BLaER1 treated with 17β-estradiol and CSF1 and Interleukin-3, amounts not matched to agents 10 nM and 100 nM (cell line): ENCODE results near the gene PPP4R3B.

Experiments
- H3K27ac ChIP-seq, 11 experiments: shearing (Covaris generic); formaldehyde crosslinking; 2 replicates each; pipeline ENCODE4 v1.8.1; 2022
- H3K27me3 ChIP-seq, 11 experiments: shearing (Covaris generic); formaldehyde crosslinking; 2 replicates each; pipeline ENCODE4 v1.8.1; 2022
- H3K36me3 ChIP-seq, 11 experiments: shearing (Covaris generic); formaldehyde crosslinking; 2 replicates each; pipeline ENCODE4 v1.8.1; 2022
- H3K4me1 ChIP-seq, 10 experiments: shearing (Covaris generic); formaldehyde crosslinking; 2 replicates each; pipeline ENCODE4 v1.8.1; 2022
- H3K4me2 ChIP-seq, 11 experiments: shearing (Covaris generic); formaldehyde crosslinking; 2 replicates each; pipeline ENCODE4 v1.8.1; 2022
- H3K4me3 ChIP-seq, 10 experiments: shearing (Covaris generic); formaldehyde crosslinking; 2 replicates each; pipeline ENCODE4 v1.8.1; 2022
- H3K9ac ChIP-seq, 11 experiments: shearing (Covaris generic); formaldehyde crosslinking; 2 replicates each; pipeline ENCODE4 v1.8.1; 2022
- H3K9me3 ChIP-seq, 11 experiments: shearing (Covaris generic); formaldehyde crosslinking; replicated peaks in 1 of 11; 2 replicates each; pipeline ENCODE4 v1.8.1; 2022
- H4K20me1 ChIP-seq, 11 experiments: shearing (Covaris generic); formaldehyde crosslinking; 2 replicates each; pipeline ENCODE4 v1.8.1; 2022
- Cebpa-rat ChIP-seq, 11 experiments: shearing (Covaris generic); IDR thresholded peaks; 2 replicates each; pipeline ENCODE4 v1.8.1; 2022

Gene PPP4R3B

DNA sequence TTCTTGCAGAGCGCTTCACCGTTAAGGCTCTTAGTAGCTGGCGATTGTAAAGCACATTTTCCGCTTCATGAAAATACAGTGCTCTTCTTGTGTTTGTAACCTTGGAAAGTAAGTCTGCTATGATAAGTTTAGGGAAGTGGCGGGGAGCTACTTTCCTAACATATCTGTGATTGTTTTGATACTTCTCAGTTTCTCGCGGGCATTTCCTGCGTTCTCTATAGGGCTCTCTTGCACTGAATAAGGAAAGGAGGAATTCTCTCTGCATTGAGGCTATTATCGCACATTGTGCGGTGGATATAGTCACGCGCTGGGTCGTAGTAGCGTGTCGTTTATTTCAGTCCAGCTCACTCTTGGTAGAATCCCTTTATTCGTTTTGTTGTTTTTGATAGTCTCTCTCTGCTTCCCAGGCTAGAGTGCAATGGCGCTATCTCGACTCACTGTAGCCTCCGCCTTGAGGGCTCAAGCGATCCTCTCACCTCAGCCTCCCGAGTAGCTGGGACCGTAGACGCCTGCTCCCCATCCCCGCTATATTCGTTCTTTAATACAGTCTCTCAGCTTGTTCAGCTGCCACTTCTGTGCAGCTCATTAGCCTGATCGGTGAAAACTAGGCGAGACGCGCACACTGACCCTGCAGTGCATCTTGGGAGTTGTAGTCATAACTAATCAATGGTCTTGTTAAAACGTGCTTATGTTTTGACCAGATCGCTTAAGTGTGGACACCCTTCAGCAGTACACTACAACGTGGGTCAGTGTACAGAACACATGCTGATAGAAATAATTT lies 1.0 kb upstream of the PPP4R3B start:
- peak overlapping the region; percentile 99 to 100 (median 100) for H3K9ac ChIP-seq
- H3K4me3 ChIP-seq = peak overlapping the region; percentile 77 to 99 (median 94)
- peaks cover 38 to 58% (median 45%) of the 10 kb centered on the region in 10 experiments for H3K4me1 ChIP-seq
- H3K9me3 ChIP-seq = no peaks in the 10 kb centered on the region
- peaks cover 25 to 54% (median 33%) of the 10 kb centered on the region in 11 experiments for H3K36me3 ChIP-seq
- H3K27ac ChIP-seq = peak overlapping the region; percentile 85 to 100 (median 99)
- peaks cover 37 to 82% (median 73%) of the 10 kb centered on the region in 11 experiments for H4K20me1 ChIP-seq
- no peak for TF ChIP-seq Cebpa-rat (IDR thresholded peaks at IDR 0.05)
- H3K27me3 ChIP-seq = no peaks in the 10 kb centered on the region
- peak overlapping the region; percentile 91 to 100 (median 96) for H3K4me2 ChIP-seq

DNA sequence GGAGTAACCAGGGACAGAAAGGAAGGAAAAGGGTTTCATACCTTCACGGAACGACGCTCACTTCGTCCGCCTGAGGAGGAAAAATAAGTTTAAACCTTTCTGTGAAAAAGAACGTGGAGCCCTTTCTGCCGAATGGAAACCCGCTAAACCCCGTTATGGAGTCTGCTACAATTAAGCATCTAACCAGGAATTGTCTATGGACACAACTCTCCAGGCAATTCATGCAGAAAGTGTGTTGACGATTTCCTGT lies 528 bp upstream of the PPP4R3B start:
- Histone ChIP-seq H3K27ac (peak overlapping the region; percentile 85 to 100 (median 99)), H3K4me2 (peak overlapping the region; percentile 91 to 100 (median 96)), H3K4me3 (peak overlapping the region; percentile 77 to 99 (median 94)), H3K9ac (peak overlapping the region; percentile 99 to 100 (median 100)), H4K20me1 (peaks cover 37 to 78% (median 73%) of the 10 kb centered on the region in 11 experiments), H3K4me1 (peaks cover 38 to 55% (median 45%) of the 10 kb centered on the region in 10 experiments), H3K36me3 (peaks cover 27 to 57% (median 37%) of the 10 kb centered on the region in 11 experiments), H3K27me3 (no peaks in the 10 kb centered on the region), H3K9me3 (no peaks in the 10 kb centered on the region)
- TF ChIP-seq Cebpa-rat (IDR thresholded peaks at IDR 0.05) = no peak

DNA sequence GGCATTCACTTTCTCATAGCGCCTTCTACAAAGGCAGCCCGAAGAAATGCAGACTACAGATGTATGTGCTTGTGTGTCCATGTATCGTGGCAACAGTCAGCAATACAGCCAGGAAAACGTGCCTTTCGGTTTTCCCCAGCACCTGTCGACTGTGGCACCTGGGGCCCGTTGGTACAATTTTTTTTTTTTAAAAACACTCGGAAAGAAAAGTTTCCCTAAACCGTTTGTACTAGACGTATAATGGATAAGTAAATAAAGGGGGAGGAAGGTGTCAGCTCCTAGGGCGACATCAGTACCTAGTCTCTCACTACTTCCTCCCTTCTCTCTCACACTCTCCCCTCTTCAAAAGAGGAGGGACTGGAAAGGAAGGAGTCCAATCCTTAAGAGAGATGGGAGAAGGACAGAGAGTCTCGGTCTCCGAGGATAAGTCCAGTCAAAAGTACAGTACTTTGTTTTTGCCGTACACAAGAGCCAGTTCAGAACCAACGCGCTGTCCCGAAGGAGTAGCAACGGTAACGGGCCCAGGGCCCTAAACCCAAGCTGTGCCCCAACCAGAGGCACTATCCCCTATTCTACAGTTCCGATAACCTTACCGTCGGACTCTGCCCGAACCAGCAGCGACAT lies 759 bp downstream of the PPP4R3B start:
- Histone ChIP-seq H3K4me1 (peaks cover 34 to 42% (median 38%) of the 10 kb centered on the region in 10 experiments), H3K4me3 (peak overlapping the region; percentile 77 to 99 (median 94)), H3K9ac (peak overlapping the region; percentile 99 to 100 (median 100)), H3K4me2 (peak overlapping the region; percentile 72 to 84 (median 79)), H4K20me1 (peaks cover 34 to 78% (median 69%) of the 10 kb centered on the region in 11 experiments), H3K27ac (peak overlapping the region; percentile 99 to 100 (median 100)), H3K27me3 (no peaks in the 10 kb centered on the region), H3K9me3 (no peaks in the 10 kb centered on the region), H3K36me3 (peaks cover 36 to 57% (median 46%) of the 10 kb centered on the region in 11 experiments)
- no peak for TF ChIP-seq Cebpa-rat (IDR thresholded peaks at IDR 0.05)

DNA sequence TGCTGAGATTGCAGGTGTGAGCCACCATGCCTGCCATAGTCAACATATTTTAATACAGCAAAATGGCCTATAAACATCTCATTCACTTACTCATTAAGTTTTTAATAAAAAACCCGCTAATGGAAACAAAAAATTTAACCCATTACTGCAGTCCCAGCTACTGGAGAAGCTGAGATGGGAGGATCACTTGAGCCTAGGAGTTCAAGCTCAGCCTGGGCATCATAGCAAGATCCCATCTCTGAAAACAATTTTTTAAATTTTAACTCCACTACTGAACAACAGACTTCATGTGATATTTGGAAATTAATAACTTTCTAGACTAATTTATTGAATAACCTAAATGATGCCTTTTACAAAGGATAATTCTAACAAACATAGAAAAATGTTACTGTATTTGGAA lies 5.4 kb downstream of the PPP4R3B start:
- Histone ChIP-seq H3K27ac (no peak overlapping the region), H3K4me1 (peaks cover 9 to 15% (median 11%) of the 10 kb centered on the region in 10 experiments; a peak in 19 of 20 replicates), H4K20me1 (peaks cover 51 to 96% (median 86%) of the 10 kb centered on the region in 11 experiments), H3K27me3 (no peaks in the 10 kb centered on the region), H3K4me3 (no peak overlapping the region), H3K9me3 (peaks cover 0 to 2% (median 0%) of the 10 kb centered on the region in 11 experiments; a peak in 1 of 22 replicates), H3K4me2 (no peak overlapping the region), H3K36me3 (peaks cover 67 to 86% (median 83%) of the 10 kb centered on the region in 11 experiments), H3K9ac (no peak overlapping the region)
- TF ChIP-seq Cebpa-rat (IDR thresholded peaks at IDR 0.05) = no peak

DNA sequence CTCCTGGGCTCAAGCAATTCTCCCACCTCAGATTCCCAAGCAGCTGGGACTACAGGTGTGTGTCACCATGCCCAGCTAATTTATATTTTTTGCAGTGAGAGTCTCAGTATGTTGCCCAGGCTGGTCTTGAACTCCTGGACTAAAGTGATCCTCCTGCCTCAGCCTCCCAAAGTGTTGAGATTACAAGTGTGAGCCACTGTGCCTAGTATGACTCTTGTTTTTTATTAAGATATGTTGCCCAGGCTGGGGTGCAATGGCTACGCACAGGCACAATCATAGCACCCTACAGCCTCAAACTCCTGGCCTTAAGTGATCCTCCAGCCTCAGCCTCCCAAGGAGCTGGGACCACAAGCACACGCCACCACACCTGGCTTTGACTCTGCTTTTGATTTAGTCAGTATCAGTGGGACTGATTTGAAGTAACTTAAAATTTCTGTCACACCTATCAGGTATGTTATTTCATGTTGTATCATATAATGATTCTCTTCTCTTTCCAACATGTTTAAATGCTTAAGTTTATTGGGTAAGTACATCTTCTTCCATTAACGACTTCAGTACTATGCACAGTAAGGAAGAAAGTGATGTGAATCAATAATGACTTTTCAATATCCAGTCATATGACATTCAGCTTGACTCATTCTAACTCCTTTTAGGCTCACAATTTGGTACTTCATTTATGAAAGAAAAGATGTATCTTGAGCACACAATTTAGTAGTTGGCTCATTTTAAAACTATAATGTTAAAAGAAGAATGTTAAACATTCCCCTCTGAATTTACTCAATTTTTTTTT lies 6.3 kb downstream of the PPP4R3B start:
- Histone ChIP-seq H3K4me1 (peaks cover 9 to 14% (median 11%) of the 10 kb centered on the region in 10 experiments; a peak in 19 of 20 replicates), H3K36me3 (peaks cover 76 to 94% (median 91%) of the 10 kb centered on the region in 11 experiments), H3K9me3 (peaks cover 0 to 3% (median 0%) of the 10 kb centered on the region in 11 experiments; a peak in 1 of 22 replicates), H3K4me3 (no peak overlapping the region), H3K27me3 (no peaks in the 10 kb centered on the region), H3K9ac (no peak overlapping the region), H3K4me2 (no peak overlapping the region), H3K27ac (no peak overlapping the region), H4K20me1 (peaks cover 57 to 100% (median 89%) of the 10 kb centered on the region in 11 experiments)
- TF ChIP-seq Cebpa-rat (IDR thresholded peaks at IDR 0.05) = no peak

DNA sequence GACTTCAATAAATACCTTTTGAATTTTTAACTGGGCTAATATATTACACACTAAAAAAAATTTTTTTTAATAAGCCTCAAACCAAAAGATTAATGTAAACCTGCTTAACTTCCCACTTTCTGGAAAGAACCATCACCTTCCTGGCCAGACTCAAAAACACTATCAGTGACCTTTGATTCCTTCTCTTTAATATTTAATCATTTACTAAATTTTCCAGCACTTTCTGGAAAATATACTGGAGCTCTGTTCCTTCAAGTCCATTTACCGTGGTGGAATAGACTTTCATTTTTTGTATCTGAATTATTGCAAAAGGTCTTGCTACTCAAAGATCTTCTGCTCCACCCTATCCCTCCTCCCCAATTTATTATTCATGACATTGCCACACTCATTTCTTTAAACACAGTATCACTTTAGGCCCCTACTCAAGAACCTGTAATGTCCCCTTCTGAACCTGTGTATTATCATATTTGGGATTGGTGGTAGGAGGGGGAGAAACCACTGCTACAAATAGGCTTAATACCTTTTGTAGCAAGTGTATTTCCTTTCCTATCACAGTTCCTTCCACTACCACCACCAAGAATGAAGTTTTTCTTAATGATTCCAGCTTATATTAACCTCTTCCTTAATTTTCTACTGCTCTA lies 7.4 kb downstream of the PPP4R3B start:
- no peak overlapping the region for H3K27ac ChIP-seq
- H3K4me1 ChIP-seq = peaks cover 0 to 4% (median 2%) of the 10 kb centered on the region in 10 experiments; a peak in 14 of 20 replicates
- no peak for TF ChIP-seq Cebpa-rat (IDR thresholded peaks at IDR 0.05)
- no peak overlapping the region for H3K9ac ChIP-seq
- peaks cover 56 to 100% (median 89%) of the 10 kb centered on the region in 11 experiments for H4K20me1 ChIP-seq
- no peak overlapping the region for H3K4me3 ChIP-seq
- H3K9me3 ChIP-seq = peaks cover 0 to 3% (median 0%) of the 10 kb centered on the region in 11 experiments; a peak in 1 of 22 replicates
- H3K36me3 ChIP-seq = peaks cover 72 to 98% (median 92%) of the 10 kb centered on the region in 11 experiments
- no peak overlapping the region for H3K4me2 ChIP-seq
- no peaks in the 10 kb centered on the region for H3K27me3 ChIP-seq

DNA sequence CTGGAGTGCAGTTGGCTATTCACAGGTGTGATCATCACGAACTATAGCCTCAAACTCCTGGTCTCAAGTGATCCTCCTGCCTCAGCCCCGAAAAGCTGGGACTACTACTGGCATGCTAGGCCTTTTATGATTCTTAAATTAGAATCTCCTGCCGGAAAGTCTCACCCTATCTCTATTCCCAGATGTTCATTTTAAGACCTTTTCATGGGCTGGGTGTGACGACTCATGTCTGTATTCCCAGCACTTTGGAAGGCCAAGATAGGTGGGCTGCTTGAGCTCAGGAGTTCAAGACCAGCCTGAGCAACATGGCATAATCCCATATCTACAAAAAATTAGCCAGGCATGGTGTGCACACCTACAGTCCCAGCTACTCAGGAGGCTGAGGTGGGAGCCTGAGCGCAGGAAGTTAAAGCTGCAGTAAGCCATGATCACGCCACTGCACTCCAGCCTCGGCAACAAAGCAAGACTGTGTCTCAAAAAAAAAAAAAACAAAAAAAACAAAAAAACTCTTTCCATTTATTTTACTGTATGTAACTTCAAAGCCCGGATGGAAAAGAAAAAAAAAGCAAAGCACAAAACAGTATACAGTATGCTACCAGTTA lies 8.1 kb downstream of the PPP4R3B start:
- Histone ChIP-seq H3K9ac (no peak overlapping the region), H3K36me3 (peaks cover 69 to 97% (median 92%) of the 10 kb centered on the region in 11 experiments), H3K4me3 (no peak overlapping the region), H3K4me1 (0 out of 20 replicates have a peak, but pooled peaks cover 0 to 7% (median 0%) of the 10 kb centered on the region in 10 experiments), H3K27ac (no peak overlapping the region), H3K9me3 (peaks cover 0 to 3% (median 0%) of the 10 kb centered on the region in 11 experiments; a peak in 1 of 22 replicates), H4K20me1 (peaks cover 63 to 100% (median 89%) of the 10 kb centered on the region in 11 experiments; a peak in 21 of 22 replicates), H3K4me2 (no peak overlapping the region), H3K27me3 (no peaks in the 10 kb centered on the region)
- TF ChIP-seq Cebpa-rat (IDR thresholded peaks at IDR 0.05) = no peak

DNA sequence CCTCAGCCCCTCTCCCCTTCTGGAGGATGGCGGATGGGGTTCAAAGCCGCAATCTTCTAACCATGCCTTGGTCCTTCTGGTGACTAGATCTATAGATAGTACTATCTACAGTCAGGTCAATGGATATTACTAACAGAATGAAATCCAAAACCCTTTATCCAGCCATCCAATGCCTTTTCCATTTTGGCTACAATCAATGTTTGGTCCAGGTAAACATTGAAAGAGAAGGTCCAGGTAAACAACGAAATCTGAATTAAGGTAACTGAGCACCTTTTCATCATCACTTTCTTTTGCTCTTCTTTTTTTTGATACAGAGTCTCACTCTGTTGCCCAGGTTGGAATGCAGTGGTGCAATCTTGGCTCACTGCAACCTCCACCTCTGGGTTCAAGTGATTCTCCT lies 9.7 kb downstream of the PPP4R3B start:
- peaks cover 69 to 98% (median 93%) of the 10 kb centered on the region in 11 experiments for H3K36me3 ChIP-seq
- H3K9me3 ChIP-seq = peaks cover 0 to 3% (median 0%) of the 10 kb centered on the region in 11 experiments; a peak in 1 of 22 replicates
- no peaks in the 10 kb centered on the region for H3K27me3 ChIP-seq
- H3K4me3 ChIP-seq = no peak overlapping the region
- H3K4me1 ChIP-seq = 0 out of 20 replicates have a peak, but pooled peaks cover 0 to 8% (median 0%) of the 10 kb centered on the region in 10 experiments
- H3K4me2 ChIP-seq = no peak overlapping the region
- H3K27ac ChIP-seq = no peak overlapping the region
- H4K20me1 ChIP-seq = peaks cover 70 to 100% (median 93%) of the 10 kb centered on the region in 11 experiments; a peak in 21 of 22 replicates
- no peak overlapping the region for H3K9ac ChIP-seq
- TF ChIP-seq Cebpa-rat (IDR thresholded peaks at IDR 0.05) = no peak
